Right lobe of liver (tissue), 4 donors: ENCODE results near the gene SULF2.

Experiments used
- POLR2A ChIP-seq: fragments of 450-650 bp; IDR thresholded peaks from one replicate; pipeline ENCODE4 v1.6.1; 2017; ENCODE audit warnings: antibody characterized with exemption, mild to moderate bottlenecking
- TF ChIP-seq, protein P1 (sequence below), 4 donors: fragments of 200-600 bp in 3 of 4; fragments of 450-650 bp in 1 of 4; IDR thresholded peaks; one replicate each; pipeline versions ENCODE4 v1.5.1 to v1.8.0; 2016 to 2022; ENCODE audit warnings: antibody characterized with exemption in 4 of 4, mild to moderate bottlenecking in 2 of 4
- donor health status: DM: no; HTN: no; CAD: no.
- donor health status: DM: no; HTN: no; CAD: no.
- donor health status: DM: no; HTN: yes; CAD: no.

DNA sequence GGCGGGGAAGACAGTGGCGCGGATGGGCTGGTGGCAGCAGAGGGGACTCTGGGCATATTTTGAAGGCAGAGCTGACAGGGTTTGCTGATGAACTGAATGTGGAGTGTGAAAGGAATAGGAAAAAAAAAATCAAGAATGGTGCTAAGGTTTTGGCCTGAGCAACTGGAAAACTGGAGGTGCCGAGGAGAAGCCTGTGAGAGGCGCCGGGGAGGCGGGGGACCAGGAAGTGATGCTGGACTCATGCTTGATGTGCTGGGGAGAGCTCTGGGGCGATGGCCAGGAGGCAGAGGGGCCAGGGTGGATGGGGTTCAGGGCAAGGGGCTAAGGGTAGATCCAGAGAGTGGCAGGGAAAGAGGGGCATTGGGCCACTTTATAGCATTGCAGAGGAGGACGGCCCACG lies 55.8 kb downstream of the SULF2 start:
- TF ChIP-seq, protein P1, sequence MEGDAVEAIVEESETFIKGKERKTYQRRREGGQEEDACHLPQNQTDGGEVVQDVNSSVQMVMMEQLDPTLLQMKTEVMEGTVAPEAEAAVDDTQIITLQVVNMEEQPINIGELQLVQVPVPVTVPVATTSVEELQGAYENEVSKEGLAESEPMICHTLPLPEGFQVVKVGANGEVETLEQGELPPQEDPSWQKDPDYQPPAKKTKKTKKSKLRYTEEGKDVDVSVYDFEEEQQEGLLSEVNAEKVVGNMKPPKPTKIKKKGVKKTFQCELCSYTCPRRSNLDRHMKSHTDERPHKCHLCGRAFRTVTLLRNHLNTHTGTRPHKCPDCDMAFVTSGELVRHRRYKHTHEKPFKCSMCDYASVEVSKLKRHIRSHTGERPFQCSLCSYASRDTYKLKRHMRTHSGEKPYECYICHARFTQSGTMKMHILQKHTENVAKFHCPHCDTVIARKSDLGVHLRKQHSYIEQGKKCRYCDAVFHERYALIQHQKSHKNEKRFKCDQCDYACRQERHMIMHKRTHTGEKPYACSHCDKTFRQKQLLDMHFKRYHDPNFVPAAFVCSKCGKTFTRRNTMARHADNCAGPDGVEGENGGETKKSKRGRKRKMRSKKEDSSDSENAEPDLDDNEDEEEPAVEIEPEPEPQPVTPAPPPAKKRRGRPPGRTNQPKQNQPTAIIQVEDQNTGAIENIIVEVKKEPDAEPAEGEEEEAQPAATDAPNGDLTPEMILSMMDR (IDR thresholded peaks at IDR 0.05), result no peak
- TF ChIP-seq POLR2A, result no peak
